Dermis microvascular lymphatic vessel endothelial cell (primary cell): ENCODE data around the gene ANGPTL3. TPM values are rescaled to one million over a fixed set of nuclear protein-coding genes. Genes with fewer than 3 reads are reported as not detected.
"Not testable (repeated sequence)": the region's sequence is repeated elsewhere in the genome, so short reads cannot be mapped to it uniquely, and the experiment has no call there.

Source experiments
- DNase-seq, 2 donors: peaks; one replicate each; pipeline versions ENCODE4 v3.0.0 to v3.0.0-alpha.2; 2010; ENCODE audit warnings: low read depth in 2 of 2
- total RNA-seq: library from RNA; depleted of rRNA; stranded (reverse); fragments of >200 nt; gene quantifications from 2 replicates; pipeline ENCODE4 v1.2.1, GENCODE V29; 2014

ANGPTL3 gene, protein sequence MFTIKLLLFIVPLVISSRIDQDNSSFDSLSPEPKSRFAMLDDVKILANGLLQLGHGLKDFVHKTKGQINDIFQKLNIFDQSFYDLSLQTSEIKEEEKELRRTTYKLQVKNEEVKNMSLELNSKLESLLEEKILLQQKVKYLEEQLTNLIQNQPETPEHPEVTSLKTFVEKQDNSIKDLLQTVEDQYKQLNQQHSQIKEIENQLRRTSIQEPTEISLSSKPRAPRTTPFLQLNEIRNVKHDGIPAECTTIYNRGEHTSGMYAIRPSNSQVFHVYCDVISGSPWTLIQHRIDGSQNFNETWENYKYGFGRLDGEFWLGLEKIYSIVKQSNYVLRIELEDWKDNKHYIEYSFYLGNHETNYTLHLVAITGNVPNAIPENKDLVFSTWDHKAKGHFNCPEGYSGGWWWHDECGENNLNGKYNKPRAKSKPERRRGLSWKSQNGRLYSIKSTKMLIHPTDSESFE
- total RNA-seq = not detected in 2 replicates

DNA sequence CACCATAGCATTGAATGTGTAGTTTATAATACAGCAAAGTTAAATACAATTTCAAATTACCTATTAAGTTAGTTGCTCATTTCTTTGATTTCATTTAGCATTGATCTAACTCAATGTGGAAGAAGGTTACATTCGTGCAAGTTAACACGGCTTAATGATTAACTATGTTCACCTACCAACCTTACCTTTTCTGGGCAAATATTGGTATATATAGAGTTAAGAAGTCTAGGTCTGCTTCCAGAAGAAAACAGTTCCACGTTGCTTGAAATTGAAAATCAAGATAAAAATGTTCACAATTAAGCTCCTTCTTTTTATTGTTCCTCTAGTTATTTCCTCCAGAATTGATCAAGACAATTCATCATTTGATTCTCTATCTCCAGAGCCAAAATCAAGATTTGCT lies at the start of gene ANGPTL3:
Gene ANGPTL3, plus strand, starts transcription at position 240 of the 400 bp plus-strand sequence. Its CDS starts 47 bp downstream, at position 287.
- DNase-seq = no peak

DNA sequence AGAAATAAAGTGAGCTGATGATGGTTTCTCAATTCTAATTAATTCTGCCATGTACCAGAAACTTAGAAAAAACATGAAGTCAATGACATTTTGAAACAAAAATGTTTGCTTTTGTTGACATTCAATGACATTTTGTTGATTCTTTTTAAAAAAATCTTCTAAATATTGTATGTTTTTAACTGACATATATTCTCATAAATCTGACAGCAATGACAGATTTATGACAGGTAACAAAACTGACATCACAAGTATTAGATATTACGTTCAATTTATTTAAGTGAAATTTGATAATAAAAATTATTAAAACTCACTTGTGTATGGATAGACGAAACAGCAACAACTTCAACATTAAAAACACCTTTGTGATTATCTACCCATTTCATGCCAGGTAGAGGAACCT lies 36.0 kb upstream of the ANGPTL3 start:
- no peak for DNase-seq

DNA sequence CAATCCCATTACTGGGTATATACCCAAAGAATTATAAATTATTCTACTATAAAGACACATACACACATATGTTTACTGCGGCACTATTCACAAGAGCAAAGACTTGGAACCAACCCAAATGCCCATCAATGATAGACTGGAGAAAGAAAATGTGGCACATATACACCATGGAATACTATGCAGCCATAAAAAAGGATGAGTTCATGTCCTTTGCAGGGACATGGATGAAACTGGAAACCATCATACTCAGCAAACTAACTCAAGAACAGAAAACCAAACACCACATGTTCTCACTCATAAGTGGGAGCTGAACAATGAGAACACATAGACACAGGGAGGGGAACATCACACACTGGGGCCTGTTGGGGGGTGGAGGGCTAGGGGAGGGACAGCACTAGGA lies 30.1 kb upstream of the ANGPTL3 start:
- DNase-seq = not testable (repeated sequence)

DNA sequence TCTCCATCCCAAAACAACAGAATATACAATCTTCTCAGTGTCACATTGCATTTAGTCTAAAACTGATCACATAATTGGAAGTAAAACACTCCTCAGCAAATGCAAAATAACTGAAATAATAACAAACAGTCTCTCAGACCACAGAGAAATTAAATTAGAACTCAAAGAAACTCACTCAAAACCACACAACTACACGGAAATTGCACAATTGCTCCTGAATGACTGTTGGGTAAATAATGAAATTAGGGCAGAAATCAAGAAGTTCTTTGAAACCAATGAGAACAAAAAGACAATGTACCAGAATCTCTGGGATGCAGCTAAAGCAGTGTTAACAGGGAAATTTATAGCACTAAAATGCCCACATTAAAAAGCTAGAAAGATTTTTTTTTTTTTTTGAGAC lies 29.4 kb upstream of the ANGPTL3 start:
- DNase-seq = not testable (repeated sequence)

DNA sequence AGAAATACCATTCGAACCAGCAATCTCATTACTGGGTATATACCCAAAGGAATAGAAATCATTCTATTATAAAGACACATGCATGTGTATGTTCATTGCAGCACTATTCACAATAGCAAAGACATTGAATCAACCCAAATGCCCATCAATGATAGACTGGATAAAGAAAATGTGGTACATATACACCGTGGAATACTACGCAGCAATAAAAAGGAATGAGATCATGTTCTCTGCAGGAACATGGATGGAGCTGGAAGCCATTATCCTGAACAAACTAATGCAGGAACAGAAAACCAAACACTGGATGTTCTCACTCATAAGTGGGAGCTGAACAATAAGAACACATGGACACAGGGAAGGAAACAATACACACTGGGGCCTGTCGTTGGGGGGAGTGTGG lies 25.8 kb upstream of the ANGPTL3 start:
- not testable (repeated sequence) for DNase-seq

DNA sequence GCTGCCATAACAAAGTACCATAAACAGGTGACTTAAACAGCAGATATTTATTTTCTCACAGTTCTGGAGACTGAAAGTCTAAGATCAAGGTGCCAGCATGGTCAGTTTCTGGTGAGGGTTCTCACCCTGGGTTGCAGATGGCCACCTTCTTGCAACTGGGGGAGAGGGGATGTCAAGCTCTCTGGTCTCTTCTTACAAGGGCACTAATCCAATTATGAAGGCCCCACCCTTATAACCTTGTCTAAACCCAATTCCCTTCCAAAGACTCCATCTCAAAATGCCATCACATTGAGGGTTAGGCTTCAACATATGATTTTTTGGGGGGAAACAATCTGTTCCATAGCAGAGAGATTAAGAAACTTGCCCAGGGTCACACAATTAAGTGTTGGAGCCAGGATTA lies 24.8 kb upstream of the ANGPTL3 start:
- DNase-seq = no peak

DNA sequence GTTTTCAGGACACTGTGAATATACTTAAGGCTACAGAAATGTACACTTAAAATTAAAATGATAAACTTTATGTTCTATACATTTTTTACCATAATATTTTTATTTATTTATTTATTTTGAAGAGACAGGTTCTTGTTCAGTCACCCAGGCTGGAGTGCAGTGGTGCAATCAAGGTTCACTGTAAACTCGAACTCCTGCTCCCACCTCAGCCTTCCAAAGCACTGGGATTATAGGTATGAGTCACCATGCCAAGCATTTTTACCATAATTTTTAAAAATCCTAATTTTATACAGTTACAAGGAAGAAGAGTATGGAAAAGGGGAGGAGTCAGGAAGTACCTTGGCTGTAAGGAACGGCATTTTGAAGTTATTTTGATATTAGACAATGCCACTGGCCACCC lies 23.6 kb upstream of the ANGPTL3 start:
- no peak for DNase-seq

DNA sequence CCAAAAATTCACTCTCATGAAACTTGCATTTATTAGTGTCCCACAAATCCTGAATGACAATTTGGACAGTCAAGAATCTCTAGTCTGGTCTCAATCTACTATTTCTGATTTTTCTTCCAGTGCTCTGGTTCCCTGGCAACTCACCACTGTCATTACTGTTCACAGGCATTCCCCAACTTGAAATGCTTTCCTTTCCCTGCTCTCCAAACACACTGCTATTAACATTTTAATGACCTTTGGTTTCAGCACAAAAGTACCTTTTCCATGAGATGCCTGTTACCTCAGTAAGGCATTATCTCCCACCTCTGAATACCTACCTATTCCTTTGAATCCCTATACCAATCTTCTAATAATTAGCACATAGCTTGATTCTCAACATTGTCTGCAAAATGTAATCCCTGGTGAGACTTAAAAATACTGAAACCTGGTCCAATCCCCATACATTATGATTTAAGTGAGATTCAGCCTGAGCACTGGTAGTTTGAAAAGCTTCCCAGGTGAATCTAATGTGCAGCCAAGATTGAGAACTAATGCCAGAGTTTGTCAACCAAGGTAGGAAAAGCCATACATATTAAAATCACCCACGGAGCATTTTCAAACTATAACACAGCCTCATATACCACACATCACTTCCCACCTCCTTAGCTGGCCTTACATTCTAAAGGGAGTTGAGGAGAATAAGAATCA lies 11.7 kb upstream of the ANGPTL3 start:
- DNase-seq = no peak

DNA sequence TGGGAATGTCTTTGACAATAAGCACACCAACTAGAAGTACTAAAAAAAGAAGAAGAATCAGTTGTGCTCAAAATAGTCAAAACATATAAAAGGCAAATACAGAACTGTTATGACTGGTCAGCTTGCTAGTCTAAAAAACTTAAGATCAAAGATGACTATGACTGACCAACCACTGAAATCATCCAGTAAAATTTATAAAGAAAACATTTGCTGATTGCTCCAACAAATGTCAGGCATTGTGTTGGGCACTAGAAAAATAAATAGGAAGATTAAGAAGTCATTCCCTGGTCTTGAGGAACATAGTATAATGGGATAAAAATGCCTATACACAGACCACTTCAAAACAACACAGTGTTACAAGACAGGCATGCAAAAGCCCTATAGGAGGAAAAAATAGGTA lies 9.3 kb upstream of the ANGPTL3 start:
- no peak for DNase-seq

DNA sequence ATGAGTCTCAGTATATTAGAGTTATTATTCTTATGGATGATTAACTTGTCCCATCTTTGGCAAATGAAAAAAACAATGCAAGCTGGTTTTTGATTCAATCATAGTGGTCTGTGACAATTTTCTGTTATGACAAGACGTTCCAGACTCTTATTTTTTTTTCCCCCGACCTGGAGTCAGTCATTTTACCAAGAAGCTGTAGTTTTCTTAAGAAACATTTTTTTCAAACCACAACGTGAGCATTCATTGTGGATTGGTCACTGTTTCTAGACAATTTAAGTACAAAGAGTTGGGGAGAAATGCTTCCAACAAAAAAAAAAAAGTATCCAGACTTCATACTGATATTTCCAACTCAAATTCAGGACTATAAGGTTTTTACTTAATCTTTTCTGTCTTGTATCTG lies 8.0 kb upstream of the ANGPTL3 start:
- DNase-seq = no peak

DNA sequence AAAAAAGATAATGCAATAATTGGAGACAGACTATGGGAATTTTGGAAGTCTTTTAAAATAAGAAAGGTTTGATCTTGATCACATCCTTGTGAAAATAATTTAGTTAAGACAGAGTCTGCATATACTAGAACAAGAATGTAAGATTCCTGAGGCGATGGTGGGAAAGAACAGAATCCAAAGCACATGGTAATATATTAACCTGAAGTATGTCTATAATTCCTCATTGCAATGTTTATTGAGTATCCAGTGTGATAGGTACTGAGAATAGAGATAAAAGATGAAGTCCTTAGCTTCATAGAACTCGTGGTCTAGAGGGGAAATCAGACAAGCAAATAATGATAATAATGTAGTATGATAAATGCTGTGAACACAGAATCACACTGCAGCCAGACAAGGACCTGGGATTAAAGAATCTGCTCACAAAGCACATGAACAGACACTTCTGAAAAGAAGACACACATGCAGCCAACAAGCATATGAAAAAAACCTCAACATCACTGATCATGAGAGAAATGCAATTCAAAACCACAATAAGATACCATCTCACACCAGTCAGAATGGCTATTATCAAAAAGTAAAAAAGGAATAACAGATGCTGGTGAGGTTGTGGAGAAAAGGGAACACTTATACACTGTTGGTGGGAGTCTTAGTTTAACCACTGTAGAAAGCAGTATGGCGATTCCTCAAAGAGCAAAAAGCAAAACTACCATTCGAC lies 6.9 kb upstream of the ANGPTL3 start:
- no peak for DNase-seq

DNA sequence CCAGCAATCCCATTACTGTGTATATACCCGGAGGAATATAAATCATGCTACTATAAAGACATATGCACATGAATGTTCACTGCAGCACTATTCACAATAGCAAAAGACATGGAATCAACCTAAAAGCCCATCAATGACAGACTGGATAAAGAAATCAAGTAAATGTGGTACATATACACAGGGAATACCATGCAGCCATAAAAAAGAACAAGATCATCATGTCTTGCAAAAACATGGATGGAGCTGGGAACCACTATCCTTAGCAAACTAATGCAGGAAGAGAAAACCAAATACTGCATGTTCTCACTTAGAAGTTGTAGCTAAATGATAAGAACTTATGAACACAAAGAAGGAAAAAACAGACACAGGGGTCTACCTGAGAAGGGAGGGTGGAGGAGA lies 6.4 kb upstream of the ANGPTL3 start:
- DNase-seq = no peak

DNA sequence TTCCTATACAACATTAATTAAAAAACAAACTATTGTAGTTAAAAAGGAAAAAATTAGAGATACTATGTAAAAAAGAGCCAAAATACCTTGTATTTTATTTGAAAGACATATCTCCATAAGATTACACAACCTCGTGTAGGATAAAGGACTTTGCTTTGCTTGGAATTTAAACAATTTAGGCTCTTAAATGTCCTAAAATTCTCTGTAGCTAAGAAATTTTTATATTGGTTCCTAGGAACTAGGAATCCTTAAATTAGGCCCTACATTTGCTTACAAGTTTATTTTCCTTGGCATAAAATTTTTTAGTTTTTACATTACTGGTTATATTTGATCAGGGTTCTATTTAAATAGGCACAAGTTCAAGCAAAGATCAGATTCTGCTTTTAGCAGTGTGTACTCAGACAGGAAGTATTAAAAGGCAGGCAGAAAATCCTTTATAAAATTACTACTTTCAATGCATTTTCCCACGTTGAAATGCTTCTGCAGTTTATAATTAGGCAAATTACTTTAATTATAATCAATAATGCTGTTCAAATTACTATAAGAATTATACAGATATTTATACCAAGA lies 3.4 kb upstream of the ANGPTL3 start:
- no peak for DNase-seq

DNA sequence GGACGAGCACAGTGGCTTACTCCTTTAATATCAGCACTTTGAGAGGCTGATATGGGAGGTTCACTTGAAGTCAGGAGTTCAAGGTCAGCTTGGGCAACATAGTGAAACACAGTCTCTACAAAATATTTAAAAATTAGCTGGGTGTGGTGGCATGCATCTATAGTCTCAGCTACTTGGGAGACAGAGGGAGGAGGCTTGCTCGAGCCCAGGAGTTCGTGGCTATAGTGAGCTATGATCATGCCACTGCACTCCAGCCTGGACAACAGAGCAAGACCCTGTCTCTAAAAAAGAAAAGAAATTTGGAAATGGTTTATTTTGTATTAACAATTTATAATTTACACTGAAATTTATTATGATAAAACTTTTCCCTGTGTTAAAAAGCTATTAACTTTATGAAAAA lies 1.7 kb upstream of the ANGPTL3 start:
- no peak for DNase-seq

DNA sequence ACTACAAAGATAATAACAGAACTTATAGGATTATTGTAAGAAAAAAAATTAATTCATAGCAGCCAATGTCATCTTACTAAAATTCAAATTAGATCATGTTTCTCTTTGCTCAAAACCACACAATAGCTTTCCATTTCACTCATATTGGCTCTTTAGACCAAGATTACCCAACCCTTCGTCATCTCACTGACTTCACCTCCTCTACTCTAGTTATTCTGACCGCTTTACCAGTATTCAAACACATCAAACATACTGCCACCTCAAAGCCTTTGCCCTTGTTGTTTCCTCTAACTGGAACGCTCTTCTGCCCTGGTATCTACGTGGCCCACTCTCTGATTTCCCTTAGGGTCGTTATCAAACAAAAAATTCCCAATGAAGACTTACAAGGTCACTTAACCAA lies 1.7 kb downstream of the ANGPTL3 start:
- DNase-seq = no peak

DNA sequence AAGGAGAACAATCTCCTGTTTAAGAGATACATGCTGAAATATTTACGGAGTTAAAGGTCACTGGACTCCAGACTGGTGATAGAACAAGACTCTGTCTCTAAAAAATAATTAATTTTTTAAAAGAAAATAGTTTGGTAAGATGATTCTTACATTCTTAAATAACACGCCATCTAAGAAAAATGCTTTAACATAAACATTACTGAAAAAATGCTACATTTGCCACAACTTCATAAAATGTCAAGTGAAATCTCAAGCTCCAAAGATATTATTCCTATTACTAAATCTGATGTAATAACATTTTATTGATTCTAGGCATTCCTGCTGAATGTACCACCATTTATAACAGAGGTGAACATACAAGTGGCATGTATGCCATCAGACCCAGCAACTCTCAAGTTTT lies 4.1 kb downstream of the ANGPTL3 start:
- no peak for DNase-seq

DNA sequence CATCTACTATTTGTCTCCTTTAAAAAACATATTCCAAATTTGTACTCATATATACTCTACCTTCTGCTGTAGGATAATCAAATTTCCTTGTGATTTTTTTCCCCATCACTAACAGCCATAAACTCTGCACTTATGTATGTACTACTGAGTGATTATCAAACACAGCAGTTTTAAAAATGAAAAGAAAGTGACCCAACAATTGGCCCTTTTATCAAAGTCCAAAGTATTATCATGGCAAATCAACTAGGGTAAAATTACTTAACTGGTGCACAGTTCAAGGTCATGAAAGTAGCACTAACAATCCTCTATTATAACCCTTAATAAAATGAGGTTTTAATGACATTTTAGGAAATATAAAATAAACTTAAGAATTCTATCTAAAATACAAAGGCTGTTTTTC lies 11.6 kb downstream of the ANGPTL3 start:
- DNase-seq = no peak

DNA sequence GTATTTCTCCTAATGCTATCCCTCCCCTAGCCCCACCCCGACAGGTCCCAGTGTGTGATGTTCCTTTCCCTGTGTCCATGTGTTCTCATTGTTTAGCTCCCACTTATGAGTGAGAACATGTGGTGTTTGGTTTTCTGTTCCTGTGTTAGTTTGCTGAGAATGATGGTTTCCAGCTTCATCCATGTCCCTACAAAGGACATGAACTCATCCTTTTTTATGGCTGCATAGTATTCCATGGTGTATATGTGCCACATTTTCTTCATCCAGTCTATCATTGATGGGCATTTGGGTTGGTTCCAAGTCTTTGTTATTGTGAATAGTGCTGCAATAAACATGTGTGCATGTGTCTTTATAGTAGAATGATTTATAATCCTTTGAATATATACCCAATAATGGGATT lies 13.3 kb downstream of the ANGPTL3 start:
- not testable (repeated sequence) for DNase-seq

DNA sequence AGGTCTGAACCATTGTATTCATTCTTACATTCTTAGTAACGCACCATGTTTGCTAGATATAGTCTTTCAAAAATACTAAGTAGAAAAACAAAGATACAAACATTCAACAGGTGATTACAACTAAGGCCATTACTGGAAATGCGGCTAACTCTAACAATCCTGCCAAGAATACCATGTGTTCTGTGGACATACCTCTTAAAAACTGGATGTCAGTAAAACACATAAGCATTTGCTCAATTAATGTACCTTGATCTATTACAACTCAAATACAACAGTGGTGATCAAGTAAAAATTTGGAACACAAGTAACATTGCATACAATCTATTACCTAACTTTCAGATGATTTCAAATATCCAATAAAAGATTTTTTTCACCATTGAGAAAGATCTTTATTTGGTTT lies 15.4 kb downstream of the ANGPTL3 start:
- no peak for DNase-seq

DNA sequence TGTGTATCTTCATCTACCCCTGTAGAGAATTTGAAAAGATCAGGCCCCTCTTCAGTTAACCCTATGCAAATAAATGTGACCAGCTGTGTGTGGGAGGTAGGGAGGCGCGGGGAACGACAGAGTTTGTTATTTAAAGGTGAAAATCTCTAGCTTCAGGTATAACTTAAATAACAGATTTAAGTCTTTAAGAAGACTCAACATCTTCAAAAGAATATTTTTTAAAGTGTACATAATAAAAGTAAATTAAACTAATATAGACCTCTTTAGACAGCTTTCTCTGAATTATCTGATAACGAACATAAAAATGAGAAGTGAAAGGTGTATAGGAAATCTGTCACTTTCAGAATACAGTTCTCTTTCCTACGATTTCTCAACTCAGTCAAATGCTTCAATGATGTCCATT lies 16.0 kb downstream of the ANGPTL3 start:
- no peak for DNase-seq

DNA sequence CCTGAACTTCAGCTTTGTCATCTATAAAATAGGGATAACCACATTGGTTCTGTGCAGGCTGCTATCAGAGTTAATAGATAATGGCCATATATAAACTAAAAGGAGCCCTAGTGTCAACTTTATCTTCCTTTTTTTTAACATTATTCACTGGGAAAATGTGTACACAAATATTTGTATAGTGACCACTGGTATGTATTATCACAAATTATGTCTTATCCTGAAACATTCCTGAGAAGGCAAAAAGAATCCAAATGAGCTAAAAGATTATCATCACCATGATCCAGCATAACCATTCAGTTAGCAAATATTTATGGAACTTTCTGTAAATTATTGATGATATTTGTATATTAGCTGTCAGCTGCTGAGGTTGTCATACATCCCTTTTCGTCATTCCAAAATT lies 16.6 kb downstream of the ANGPTL3 start:
- no peak for DNase-seq

DNA sequence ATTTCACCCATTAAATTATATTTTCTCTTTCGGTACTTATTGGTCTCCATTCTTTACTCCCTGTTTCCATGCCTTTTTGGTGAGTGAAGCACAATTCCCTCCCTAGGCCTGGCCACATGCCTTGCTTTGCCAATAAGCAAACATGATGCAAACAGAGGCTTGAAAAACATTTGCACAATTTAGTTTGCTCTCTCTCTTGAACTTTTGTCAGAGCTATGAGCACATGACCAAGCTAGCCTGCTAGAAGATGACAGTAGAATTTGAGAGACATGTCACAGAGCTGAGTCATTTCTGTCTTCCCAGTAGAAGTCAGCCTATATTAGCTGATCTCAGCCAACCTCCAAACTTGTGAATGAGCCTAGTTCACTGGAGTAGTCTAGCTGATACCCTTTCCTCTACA lies 24.6 kb downstream of the ANGPTL3 start:
- peak in 1 of 2 donors; percentile 30 for DNase-seq
